ENCODE results near the gene COL17A1. TPM values are rescaled to one million over a fixed set of nuclear protein-coding genes. Genes with fewer than 3 reads are reported as not detected.

Gene COL17A1
- total RNA-seq, 1 experiment from 2014 or later: 3.5 TPM

DNA sequence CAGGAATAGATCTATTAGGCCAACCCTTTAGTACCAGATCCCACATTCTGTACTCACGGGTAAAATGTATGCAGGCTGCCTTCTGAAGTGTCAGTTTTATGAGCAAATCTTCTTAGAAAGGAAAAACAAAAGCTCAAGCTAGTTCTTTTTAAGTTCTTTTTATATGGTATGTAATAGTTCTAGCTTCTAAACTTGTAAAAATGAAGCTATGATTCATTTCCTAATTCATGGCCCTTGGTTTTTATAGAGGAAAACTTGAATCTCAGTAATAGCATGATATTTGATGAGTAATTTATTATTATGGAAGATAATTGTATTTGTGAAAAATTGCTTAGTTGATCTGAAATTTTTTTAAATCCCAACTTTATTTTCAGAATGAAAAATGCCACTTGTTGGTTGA lies 64.4 kb downstream of the COL17A1 start:
- BruUV-seq (replicated peaks): no TSS peak
- Histone ChIP-seq H3K4me3 (replicated peaks in 1 of 2; ENCODE audit: low read depth in 1 of 2, low read length in 2 of 2) (no peak overlapping the region), H4K20me1 (ENCODE audit: insufficient read depth) (no peaks in the 10 kb centered on the region; the same call in 1 of the 2 replicates), H3K79me2 (ENCODE audit: insufficient read depth, low read length) (peaks cover 5% of the 10 kb centered on the region; the same call in 1 of the 2 replicates), H2AFZ (ENCODE audit: low read depth, low read length, poor library complexity, severe bottlenecking) (no peak overlapping the region), H3K9me2 (ENCODE audit: insufficient read depth) (no peaks in the 10 kb centered on the region), H3K9ac (ENCODE audit: low read length) (no peak overlapping the region), H3K27me3 (ENCODE audit: insufficient read depth, low read length) (no peaks in the 10 kb centered on the region), H3K4me1 (ENCODE audit: control insufficient read depth in 1 of 2, insufficient read depth in 2 of 2, low read length in 2 of 2) (peaks cover 0 to 16% of the 10 kb centered on the region in 2 experiments; a peak in 3 of 4 replicates), H3K27ac (ENCODE audit: low read depth, low read length) (no peak overlapping the region), H3K9me3 (ENCODE audit: control insufficient read depth in 1 of 2, insufficient read depth in 1 of 2, low read depth in 1 of 2, low read length in 2 of 2) (no peaks in the 10 kb centered on the region), H3K36me3 (ENCODE audit: control insufficient read depth in 1 of 2, insufficient read depth in 2 of 2, low read length in 2 of 2) (peaks cover 62 to 79% of the 10 kb centered on the region in 2 experiments), H3K4me2 (ENCODE audit: low read length) (no peak overlapping the region)
- ATAC-seq: no peak
- intact Hi-C loops (cut with micrococcal nuclease): loop anchor here (10.0 kb wide), 1 partner anchor 306 kb away; no protein-coding TSS in a partner anchor
- TF ChIP-seq SRF (IDR thresholded peaks at IDR 0.05; ENCODE audit: low read depth): no peak
- TF ChIP-seq EZH2 (IDR thresholded peaks at IDR 0.05): no peak
- no peak for TF ChIP-seq ZFX (IDR thresholded peaks at IDR 0.05)
- no peak for TF ChIP-seq ELF1 (IDR thresholded peaks at IDR 0.05; ENCODE audit: borderline replicate concordance, low read depth)
- no peak for TF ChIP-seq CEBPB (IDR thresholded peaks at IDR 0.05; ENCODE audit: low read depth)
- no peak for TF ChIP-seq EZH2phosphoT487 (IDR thresholded peaks at IDR 0.05; ENCODE audit: borderline replicate concordance)
- no peak for TF ChIP-seq POLR2AphosphoS5 (IDR thresholded peaks at IDR 0.05; ENCODE audit: low read depth, low read length)
- no peak for TF ChIP-seq MAX (IDR thresholded peaks at IDR 0.05)
- no peak for TF ChIP-seq CBX3 (IDR thresholded peaks at IDR 0.05; ENCODE audit: low read depth)
- no peak for TF ChIP-seq ZNF274 (IDR thresholded peaks at IDR 0.05; ENCODE audit: low read depth, low read length)
- no peak for TF ChIP-seq YY1 (IDR thresholded peaks at IDR 0.05; ENCODE audit: extremely low read depth, insufficient replicate concordance, low read depth, low read length)
- TF ChIP-seq POLR2A (IDR thresholded peaks at IDR 0.05; ENCODE audit: borderline replicate concordance, extremely low read depth, insufficient read depth, insufficient read length): no peak
- TF ChIP-seq ZBTB33 (IDR thresholded peaks at IDR 0.05; ENCODE audit: extremely low read depth, insufficient replicate concordance, low read length): no peak
- TF ChIP-seq JUND (IDR thresholded peaks at IDR 0.05): no peak
- TF ChIP-seq, protein P1, sequence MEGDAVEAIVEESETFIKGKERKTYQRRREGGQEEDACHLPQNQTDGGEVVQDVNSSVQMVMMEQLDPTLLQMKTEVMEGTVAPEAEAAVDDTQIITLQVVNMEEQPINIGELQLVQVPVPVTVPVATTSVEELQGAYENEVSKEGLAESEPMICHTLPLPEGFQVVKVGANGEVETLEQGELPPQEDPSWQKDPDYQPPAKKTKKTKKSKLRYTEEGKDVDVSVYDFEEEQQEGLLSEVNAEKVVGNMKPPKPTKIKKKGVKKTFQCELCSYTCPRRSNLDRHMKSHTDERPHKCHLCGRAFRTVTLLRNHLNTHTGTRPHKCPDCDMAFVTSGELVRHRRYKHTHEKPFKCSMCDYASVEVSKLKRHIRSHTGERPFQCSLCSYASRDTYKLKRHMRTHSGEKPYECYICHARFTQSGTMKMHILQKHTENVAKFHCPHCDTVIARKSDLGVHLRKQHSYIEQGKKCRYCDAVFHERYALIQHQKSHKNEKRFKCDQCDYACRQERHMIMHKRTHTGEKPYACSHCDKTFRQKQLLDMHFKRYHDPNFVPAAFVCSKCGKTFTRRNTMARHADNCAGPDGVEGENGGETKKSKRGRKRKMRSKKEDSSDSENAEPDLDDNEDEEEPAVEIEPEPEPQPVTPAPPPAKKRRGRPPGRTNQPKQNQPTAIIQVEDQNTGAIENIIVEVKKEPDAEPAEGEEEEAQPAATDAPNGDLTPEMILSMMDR (IDR thresholded peaks at IDR 0.05 in 2 of 3, conservative IDR thresholded peaks at IDR 0.05 in 1 of 3; ENCODE audit: borderline replicate concordance in 1 of 3, insufficient read depth in 1 of 3, low read depth in 2 of 3, low read length in 2 of 3): no peak
- TF ChIP-seq SP1 (IDR thresholded peaks at IDR 0.05; ENCODE audit: low read depth): no peak
- no peak for TF ChIP-seq REST (IDR thresholded peaks at IDR 0.05; ENCODE audit: low read depth)
- no peak for TF ChIP-seq SIN3A (IDR thresholded peaks at IDR 0.05; ENCODE audit: low read depth)
- ChIA-PET CTCF (no interaction called here), POLR2A (no interaction called here), RAD21 (ENCODE audit: low non-redundant PET in 1 of 2, low total read pairs in 2 of 2, uncharacterized antibody in 2 of 2, unreplicated experiment in 2 of 2) (no interaction called here)
- no peak for DNase-seq (ENCODE audit: low read depth, low spot score)
